Central memory CD8-positive, alpha-beta T cell (primary cell): ENCODE measurements around the gene FARS2.

Source experiments
- ATAC-seq: fragments of 150-1000 bp; cut with Tn5 transposase; replicated peaks from 2 replicates; pipeline ENCODE4 v1.10.0; 2022; ENCODE audit warnings: mild to moderate bottlenecking, moderate FRiP score, moderate number of reproducible peaks; ENCODE audit not compliant: poor library complexity, severe bottlenecking; ENCODE audit errors: extremely low read depth
- DNase-seq, 2 donors: peaks; one replicate each; pipeline ENCODE4 v3.0.0; 2021; ENCODE audit warnings: low spot score in 2 of 2
- H3K27ac Mint-ChIP-seq: one replicate; pipeline ENCODE4 v1.8.0; 2022; ENCODE audit warnings: low read depth, mild to moderate bottlenecking, moderate library complexity, mixed read lengths
- H3K27me3 Mint-ChIP-seq: one replicate; pipeline ENCODE4 v1.8.0; 2022; ENCODE audit warnings: mixed read lengths
- H3K36me3 Mint-ChIP-seq: one replicate; pipeline ENCODE4 v1.8.0; 2022; ENCODE audit warnings: mild to moderate bottlenecking, moderate library complexity, mixed read lengths; ENCODE audit not compliant: insufficient read depth
- H3K4me1 Mint-ChIP-seq: one replicate; pipeline ENCODE4 v1.8.0; 2022; ENCODE audit warnings: mixed read lengths
- H3K4me3 Mint-ChIP-seq: one replicate; pipeline ENCODE4 v1.8.0; 2022; ENCODE audit warnings: mild to moderate bottlenecking, moderate library complexity, mixed read lengths
- H3K9me3 Mint-ChIP-seq: one replicate; pipeline ENCODE4 v1.8.0; 2022; ENCODE audit warnings: mixed read lengths

The FARS2 gene

GRCh38 chr6:5728351-5729079 lies 467.2 kb downstream of the FARS2 start:
- DNase-seq (no peak), ATAC-seq (no peak)
- Mint-ChIP-seq H3K36me3 (peaks cover 3% of the 10 kb centered on the region), H3K9me3 (no peaks in the 10 kb centered on the region), H3K27me3 (no peaks in the 10 kb centered on the region), H3K4me1 (no peaks in the 10 kb centered on the region), H3K27ac (no peak overlapping the region), H3K4me3 (no peak overlapping the region)

GRCh38 chr6:5729080-5729434 lies 467.7 kb downstream of the FARS2 start:
- H3K36me3 Mint-ChIP-seq, result peaks cover 3% of the 10 kb centered on the region

GRCh38 chr6:5729813-5730517 lies 468.7 kb downstream of the FARS2 start:
- Mint-ChIP-seq H3K4me1 (no peaks in the 10 kb centered on the region), H3K27ac (no peak overlapping the region), H3K36me3 (peaks cover 3% of the 10 kb centered on the region), H3K9me3 (no peaks in the 10 kb centered on the region), H3K4me3 (no peak overlapping the region), H3K27me3 (no peaks in the 10 kb centered on the region)
- no peak for ATAC-seq
- no peak for DNase-seq

More at GRCh38 chr6:5729080-5729434, 467.7 kb downstream of the FARS2 start:
- Mint-ChIP-seq H3K27me3 (no peaks in the 10 kb centered on the region), H3K4me1 (no peaks in the 10 kb centered on the region), H3K4me3 (no peak overlapping the region), H3K9me3 (no peaks in the 10 kb centered on the region), H3K27ac (no peak overlapping the region)
- DNase-seq (no peak), ATAC-seq (no peak)

GRCh38 chr6:5730585-5731263 lies 469.4 kb downstream of the FARS2 start:
- Mint-ChIP-seq H3K36me3 (peaks cover 3% of the 10 kb centered on the region), H3K27ac (no peak overlapping the region), H3K4me3 (no peak overlapping the region), H3K9me3 (no peaks in the 10 kb centered on the region), H3K4me1 (no peaks in the 10 kb centered on the region), H3K27me3 (no peaks in the 10 kb centered on the region)
- ATAC-seq, result no peak
- no peak for DNase-seq

GRCh38 chr6:5731435-5731834 lies 470.1 kb downstream of the FARS2 start:
- no peak for DNase-seq
- Mint-ChIP-seq H3K27ac (peak overlapping the region; percentile 1), H3K4me1 (no peaks in the 10 kb centered on the region), H3K4me3 (no peak overlapping the region), H3K36me3 (no peaks in the 10 kb centered on the region), H3K27me3 (no peaks in the 10 kb centered on the region), H3K9me3 (no peaks in the 10 kb centered on the region)
- ATAC-seq, result no peak

GRCh38 chr6:5732496-5732895 lies 471.2 kb downstream of the FARS2 start:
- no peak for DNase-seq
- no peak for ATAC-seq
- Mint-ChIP-seq H3K4me1 (no peaks in the 10 kb centered on the region), H3K9me3 (no peaks in the 10 kb centered on the region), H3K36me3 (no peaks in the 10 kb centered on the region), H3K27ac (no peak overlapping the region), H3K27me3 (no peaks in the 10 kb centered on the region), H3K4me3 (no peak overlapping the region)

- H3K27me3 Mint-ChIP-seq, result no peaks in the 10 kb centered on the region
- no peaks in the 10 kb centered on the region for H3K9me3 Mint-ChIP-seq
- ATAC-seq (no peak), DNase-seq (no peak)
- H3K4me1 Mint-ChIP-seq, result no peaks in the 10 kb centered on the region
- no peak overlapping the region for H3K4me3 Mint-ChIP-seq
- H3K27ac Mint-ChIP-seq, result no peak overlapping the region
- peaks cover 1% of the 10 kb centered on the region for H3K36me3 Mint-ChIP-seq
Observed at GRCh38 chr6:5736016-5736738, 474.9 kb downstream of the FARS2 start.

GRCh38 chr6:5737460-5737859 lies 476.1 kb downstream of the FARS2 start:
- H3K27me3 Mint-ChIP-seq, result no peaks in the 10 kb centered on the region
- DNase-seq (no peak), ATAC-seq (no peak)
- no peak overlapping the region for H3K4me3 Mint-ChIP-seq
- no peak overlapping the region for H3K27ac Mint-ChIP-seq
- H3K4me1 Mint-ChIP-seq, result no peaks in the 10 kb centered on the region
- H3K36me3 Mint-ChIP-seq, result peaks cover 1% of the 10 kb centered on the region
- H3K9me3 Mint-ChIP-seq, result no peaks in the 10 kb centered on the region

- no peaks in the 10 kb centered on the region for H3K27me3 Mint-ChIP-seq
- no peaks in the 10 kb centered on the region for H3K4me1 Mint-ChIP-seq
- no peak overlapping the region for H3K4me3 Mint-ChIP-seq
- peaks cover 1% of the 10 kb centered on the region for H3K36me3 Mint-ChIP-seq
- ATAC-seq (no peak), DNase-seq (no peak)
- H3K27ac Mint-ChIP-seq, result no peak overlapping the region
- H3K9me3 Mint-ChIP-seq, result no peaks in the 10 kb centered on the region
Observed at GRCh38 chr6:5738211-5738610, 476.9 kb downstream of the FARS2 start.

- Mint-ChIP-seq H3K36me3 (peaks cover 3% of the 10 kb centered on the region), H3K4me3 (no peak overlapping the region), H3K27ac (no peak overlapping the region), H3K4me1 (no peaks in the 10 kb centered on the region), H3K9me3 (no peaks in the 10 kb centered on the region), H3K27me3 (no peaks in the 10 kb centered on the region)
- DNase-seq (no peak), ATAC-seq (no peak)
Observed at GRCh38 chr6:5744497-5744896, 483.2 kb downstream of the FARS2 start.

GRCh38 chr6:5745081-5745480 lies 483.8 kb downstream of the FARS2 start:
- ATAC-seq, result no peak
- Mint-ChIP-seq H3K27me3 (no peaks in the 10 kb centered on the region), H3K9me3 (no peaks in the 10 kb centered on the region), H3K27ac (no peak overlapping the region), H3K36me3 (peaks cover 6% of the 10 kb centered on the region), H3K4me1 (no peaks in the 10 kb centered on the region), H3K4me3 (no peak overlapping the region)
- no peak for DNase-seq

- H3K4me1 Mint-ChIP-seq, result no peaks in the 10 kb centered on the region
- H3K27me3 Mint-ChIP-seq, result no peaks in the 10 kb centered on the region
- H3K4me3 Mint-ChIP-seq, result no peak overlapping the region
- H3K36me3 Mint-ChIP-seq, result peaks cover 6% of the 10 kb centered on the region
- no peak overlapping the region for H3K27ac Mint-ChIP-seq
- H3K9me3 Mint-ChIP-seq, result no peaks in the 10 kb centered on the region
- ATAC-seq (no peak), DNase-seq (no peak)
Observed at GRCh38 chr6:5746053-5746758, 484.9 kb downstream of the FARS2 start.
